ENCODE results near the gene SIX6.

DNA sequence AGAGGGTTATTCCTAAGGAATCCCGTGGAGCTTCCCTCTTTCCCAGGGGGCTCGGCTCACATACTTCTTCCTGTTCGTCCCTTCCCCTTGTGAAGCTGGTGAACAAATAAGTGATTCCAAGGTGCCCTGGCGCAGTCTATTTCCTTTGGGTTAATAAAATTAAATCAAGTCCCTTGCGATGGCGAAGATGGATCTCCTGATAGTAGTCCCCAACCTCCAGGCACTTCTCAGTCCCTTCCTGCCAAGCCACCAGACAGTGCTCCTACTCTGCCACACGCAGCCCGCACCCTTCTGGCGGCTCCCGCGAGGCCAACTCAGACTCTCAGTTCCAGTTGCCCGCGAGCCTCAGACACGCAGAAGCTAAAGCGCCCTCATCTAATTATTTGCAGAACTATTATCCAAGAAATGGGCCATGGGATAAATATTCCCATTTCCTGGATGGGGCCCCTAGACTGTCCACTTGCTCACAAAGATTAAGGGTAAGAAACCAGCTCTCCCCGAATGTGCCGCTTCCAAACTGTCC is 2.4 kb upstream of the SIX6 start:
- TF ChIP-seq POLR2A (IDR thresholded peaks at IDR 0.05), result no peak
- TF ChIP-seq POLR2AphosphoS5 (IDR thresholded peaks at IDR 0.05), result no peak

All from breast epithelium (tissue), 3 donors.